Trophoblast cell (in vitro differentiated cells and primary cell): Measurements from ENCODE around the gene KCNJ11.

Experiments used
- DNase-seq, 2 donors: peaks; one replicate each; pipeline ENCODE4 v3.0.0-alpha.2; 2016
- H2AFZ ChIP-seq: 2 replicates; pipeline ENCODE4 v1.6.1; 2013; ENCODE audit warnings: low read length, moderate library complexity, mild to moderate bottlenecking; ENCODE audit not compliant: insufficient read depth, poor library complexity
- H2AK5ac ChIP-seq: 2 replicates; pipeline ENCODE4 v1.6.1; 2013; ENCODE audit warnings: mild to moderate bottlenecking, low read length
- H2BK120ac ChIP-seq: 2 replicates; pipeline ENCODE4 v1.6.1; 2013; ENCODE audit warnings: low read length, mild to moderate bottlenecking, moderate library complexity; ENCODE audit not compliant: insufficient read depth, poor library complexity
- H2BK12ac ChIP-seq: 2 replicates; pipeline ENCODE4 v1.6.1; 2013; ENCODE audit warnings: mild to moderate bottlenecking, low read length, moderate library complexity
- H2BK5ac ChIP-seq: 2 replicates; pipeline ENCODE4 v1.6.1; 2013; ENCODE audit warnings: low read length, low read depth, moderate library complexity, mild to moderate bottlenecking; ENCODE audit not compliant: poor library complexity
- H3K14ac ChIP-seq: 2 replicates; pipeline ENCODE4 v1.6.1; 2013; ENCODE audit warnings: mild to moderate bottlenecking, low read length
- H3K18ac ChIP-seq: 2 replicates; pipeline ENCODE4 v1.6.1; 2013; ENCODE audit warnings: mild to moderate bottlenecking, low read length
- H3K23ac ChIP-seq: 2 replicates; pipeline ENCODE4 v1.6.1; 2013; ENCODE audit warnings: low read length
- H3K27ac ChIP-seq: 2 replicates; pipeline ENCODE4 v1.5.1; 2013; ENCODE audit warnings: low read depth, mild to moderate bottlenecking, inconsistent platforms, low read length, moderate library complexity
- H3K27me3 ChIP-seq: 2 replicates; pipeline ENCODE4 v1.6.1; 2013; ENCODE audit warnings: inconsistent platforms, mild to moderate bottlenecking, low read length, moderate library complexity; ENCODE audit not compliant: insufficient read depth
- H3K36me3 ChIP-seq, 2 experiments: 1 replicate in 1 of 2; 2 replicates in 1 of 2; pipeline ENCODE4 v1.6.1; 2013; ENCODE audit warnings: low read length in 2 of 2, mild to moderate bottlenecking in 2 of 2, moderate library complexity in 1 of 2; ENCODE audit not compliant: insufficient read depth in 2 of 2, control insufficient read depth in 1 of 2
- H3K4ac ChIP-seq: 2 replicates; pipeline ENCODE4 v1.6.1; 2013; ENCODE audit warnings: low read depth, mild to moderate bottlenecking, low read length, moderate library complexity
- H3K4me1 ChIP-seq, 2 experiments: 1 replicate in 1 of 2; 2 replicates in 1 of 2; pipeline ENCODE4 v1.6.1; 2013; ENCODE audit warnings: low read length in 2 of 2, mild to moderate bottlenecking in 2 of 2, moderate library complexity in 1 of 2; ENCODE audit not compliant: insufficient read depth in 2 of 2, control insufficient read depth in 1 of 2
- H3K4me2 ChIP-seq: 2 replicates; pipeline ENCODE4 v1.6.1; 2013; ENCODE audit warnings: inconsistent platforms, mild to moderate bottlenecking, low read length, moderate library complexity
- H3K4me3 ChIP-seq: 2 replicates; pipeline ENCODE4 v1.5.1; 2013; ENCODE audit warnings: mild to moderate bottlenecking, low read depth, low read length, inconsistent platforms
- H3K79me1 ChIP-seq: one replicate; pipeline ENCODE4 v1.6.1; 2013; ENCODE audit warnings: low read length
- H3K79me2 ChIP-seq: 2 replicates; pipeline ENCODE4 v1.6.1; 2013; ENCODE audit warnings: low read length, mild to moderate bottlenecking; ENCODE audit not compliant: control insufficient read depth, insufficient read depth, poor library complexity
- H3K9ac ChIP-seq: 2 replicates; pipeline ENCODE4 v1.6.1; 2013; ENCODE audit warnings: mild to moderate bottlenecking, low read length
- H3K9me3 ChIP-seq: 2 replicates; pipeline ENCODE4 v1.6.1; 2013; ENCODE audit warnings: low read depth, mild to moderate bottlenecking, control low read depth, inconsistent platforms, low read length; ENCODE audit not compliant: insufficient read depth
- H4K12ac ChIP-seq: 2 replicates; pipeline ENCODE4 v1.6.1; 2013; ENCODE audit warnings: low read depth, mild to moderate bottlenecking, low read length, moderate library complexity
- H4K8ac ChIP-seq: 2 replicates; pipeline ENCODE4 v1.6.1; 2013; ENCODE audit warnings: low read depth, mild to moderate bottlenecking, low read length, moderate library complexity
- H4K91ac ChIP-seq: one replicate; pipeline ENCODE4 v1.6.1; 2013; ENCODE audit warnings: low read depth, mild to moderate bottlenecking, low read length, moderate library complexity
- whole genome bisulfite sequencing: extraction: QIAGEN DNeasy Blood & Tissue Kit; methylation state at CpG from one replicate; pipeline ENCODE4 v1.1.7; 2013; ENCODE audit warnings: missing lambda C conversion rate; ENCODE audit not compliant: insufficient read length, insufficient coverage; ENCODE audit errors: extremely low coverage; 5-methylcytosine and 5-hydroxymethylcytosine counted together

The KCNJ11 gene

GRCh38 chr11:17343257-17343656, 45.2 kb downstream of the KCNJ11 start:
- Histone ChIP-seq H3K4me3 (no peak overlapping the region), H3K23ac (no peak overlapping the region), H2BK12ac (no peak overlapping the region), H4K8ac (no peak overlapping the region), H3K79me1 (no peaks in the 10 kb centered on the region), H3K79me2 (no peaks in the 10 kb centered on the region), H3K27ac (no peak overlapping the region), H3K36me3 (no peaks in the 10 kb centered on the region), H2AFZ (no peak overlapping the region), H4K91ac (no peak overlapping the region), H3K4ac (no peak overlapping the region), H3K9me3 (no peaks in the 10 kb centered on the region), H2BK5ac (no peak overlapping the region), H3K4me2 (no peak overlapping the region), H3K14ac (no peak overlapping the region), H2BK120ac (no peak overlapping the region), H2AK5ac (no peak overlapping the region), H3K9ac (no peak overlapping the region), H3K4me1 (no peaks in the 10 kb centered on the region), H3K18ac (no peak overlapping the region), H3K27me3 (no peaks in the 10 kb centered on the region), H4K12ac (no peak overlapping the region)
- DNase-seq, result no peak
- no CpG with 5 or more reads among the region's 2 CpGs for WGBS
